ENCODE measurements around the gene FLT1. TPM values are rescaled to one million over a fixed set of nuclear protein-coding genes. Genes with fewer than 3 reads are reported as not detected.
A peak's percentile ranks its signal among the peaks of the same experiment; 100 is the strongest.

Gene FLT1
- total and polyA plus RNA-seq, 2 donors (not counting 1 experiment from before 2014, with no cell fraction given): 1.3 to 2.5 TPM

- Histone ChIP-seq H3K9me3 (ENCODE audit: control insufficient read depth, insufficient read depth, low read depth, low read length) (no peaks in the 10 kb centered on the region), H2AFZ (ENCODE audit: low read length) (no peak overlapping the region), H3K79me2 (ENCODE audit: control insufficient read depth, insufficient read depth, low read length) (no peaks in the 10 kb centered on the region), H3K9ac (ENCODE audit: insufficient read depth, low read length) (no peak overlapping the region), H3K4me3 (replicated peaks in 1 of 4; ENCODE audit: control extremely low read depth in 1 of 4, insufficient read depth in 1 of 4, low read depth in 3 of 4, low read length in 4 of 4) (no peak overlapping the region), H3K4me2 (ENCODE audit: extremely low read depth, insufficient read depth, low read length) (no peak overlapping the region), H3K27me3 (ENCODE audit: control insufficient read depth, insufficient read depth, low read length) (no peaks in the 10 kb centered on the region), H3K36me3 (ENCODE audit: control insufficient read depth, insufficient read depth, low read length) (no peaks in the 10 kb centered on the region), H3K27ac (ENCODE audit: insufficient read depth, low read length) (no peak overlapping the region), H3K4me1 (ENCODE audit: control insufficient read depth, extremely low read depth, insufficient read depth, low read length) (no peaks in the 10 kb centered on the region), H4K20me1 (ENCODE audit: control insufficient read depth, extremely low read depth, insufficient read depth, low read length) (no peaks in the 10 kb centered on the region)
- TF ChIP-seq EZH2 (IDR thresholded peaks at IDR 0.05; ENCODE audit: low read length, missing control alignments): no peak
- no peak for TF ChIP-seq CTCF (conservative IDR thresholded peaks at IDR 0.05 in 1 of 2, IDR thresholded peaks at IDR 0.05 in 1 of 2; ENCODE audit: low read depth in 1 of 2, low read length in 2 of 2)
- DNase-seq (ENCODE audit: low read depth in 2 of 2): peak in 1 of 2 donors; percentile 11
Observed at GRCh38 chr13:28370448-28370847, 124.5 kb downstream of the FLT1 start.

GRCh38 chr13:28358708-28359107, 136.2 kb downstream of the FLT1 start:
- DNase-seq (ENCODE audit: low read depth in 2 of 2): no peak
- Histone ChIP-seq H3K4me3 (replicated peaks in 1 of 4; ENCODE audit: control extremely low read depth in 1 of 4, insufficient read depth in 1 of 4, low read depth in 3 of 4, low read length in 4 of 4) (no peak overlapping the region), H3K9ac (ENCODE audit: insufficient read depth, low read length) (no peak overlapping the region), H3K27ac (ENCODE audit: insufficient read depth, low read length) (no peak overlapping the region), H3K4me2 (ENCODE audit: extremely low read depth, insufficient read depth, low read length) (no peak overlapping the region), H3K79me2 (ENCODE audit: control insufficient read depth, insufficient read depth, low read length) (no peaks in the 10 kb centered on the region), H3K27me3 (ENCODE audit: control insufficient read depth, insufficient read depth, low read length) (no peaks in the 10 kb centered on the region), H3K36me3 (ENCODE audit: control insufficient read depth, insufficient read depth, low read length) (no peaks in the 10 kb centered on the region), H3K9me3 (ENCODE audit: control insufficient read depth, insufficient read depth, low read depth, low read length) (no peaks in the 10 kb centered on the region), H2AFZ (ENCODE audit: low read length) (no peak overlapping the region), H3K4me1 (ENCODE audit: control insufficient read depth, extremely low read depth, insufficient read depth, low read length) (no peaks in the 10 kb centered on the region), H4K20me1 (ENCODE audit: control insufficient read depth, extremely low read depth, insufficient read depth, low read length) (no peaks in the 10 kb centered on the region)
- TF ChIP-seq EZH2 (IDR thresholded peaks at IDR 0.05; ENCODE audit: low read length, missing control alignments) (no peak), CTCF (conservative IDR thresholded peaks at IDR 0.05 in 1 of 2, IDR thresholded peaks at IDR 0.05 in 1 of 2; ENCODE audit: low read depth in 1 of 2, low read length in 2 of 2) (no peak)

- Histone ChIP-seq H3K27me3 (ENCODE audit: control insufficient read depth, insufficient read depth, low read length) (no peaks in the 10 kb centered on the region), H3K9me3 (ENCODE audit: control insufficient read depth, insufficient read depth, low read depth, low read length) (no peaks in the 10 kb centered on the region), H3K4me2 (ENCODE audit: extremely low read depth, insufficient read depth, low read length) (no peak overlapping the region), H2AFZ (ENCODE audit: low read length) (no peak overlapping the region), H3K79me2 (ENCODE audit: control insufficient read depth, insufficient read depth, low read length) (no peaks in the 10 kb centered on the region), H4K20me1 (ENCODE audit: control insufficient read depth, extremely low read depth, insufficient read depth, low read length) (no peaks in the 10 kb centered on the region), H3K9ac (ENCODE audit: insufficient read depth, low read length) (no peak overlapping the region), H3K4me3 (replicated peaks in 1 of 4; ENCODE audit: control extremely low read depth in 1 of 4, insufficient read depth in 1 of 4, low read depth in 3 of 4, low read length in 4 of 4) (no peak overlapping the region), H3K4me1 (ENCODE audit: control insufficient read depth, extremely low read depth, insufficient read depth, low read length) (no peaks in the 10 kb centered on the region), H3K27ac (ENCODE audit: insufficient read depth, low read length) (no peak overlapping the region), H3K36me3 (ENCODE audit: control insufficient read depth, insufficient read depth, low read length) (no peaks in the 10 kb centered on the region)
- TF ChIP-seq CTCF (conservative IDR thresholded peaks at IDR 0.05 in 1 of 2, IDR thresholded peaks at IDR 0.05 in 1 of 2; ENCODE audit: low read depth in 1 of 2, low read length in 2 of 2) (no peak), EZH2 (IDR thresholded peaks at IDR 0.05; ENCODE audit: low read length, missing control alignments) (no peak)
- no peak for DNase-seq (ENCODE audit: low read depth in 2 of 2)
Observed at GRCh38 chr13:28357911-28358433, 137.0 kb downstream of the FLT1 start.

Measured in fibroblast of lung (primary cell).